Stimulated activated CD4-positive, alpha-beta T cell treated with anti-CD3 and anti-CD28 coated beads, TNF-alpha, amount 100 ng/mL, for 24 hours (primary cell): ENCODE data around the gene WASHC3.
"Not testable (repeated sequence)": the region's sequence is repeated elsewhere in the genome, so short reads cannot be mapped to it uniquely, and the experiment has no call there.

Source experiments
- DNase-seq, 3 experiments: peaks; one replicate each; pipeline ENCODE4 v3.0.0-alpha.2; 2020; ENCODE audit warnings: low read depth in 3 of 3

WASHC3 gene, protein sequence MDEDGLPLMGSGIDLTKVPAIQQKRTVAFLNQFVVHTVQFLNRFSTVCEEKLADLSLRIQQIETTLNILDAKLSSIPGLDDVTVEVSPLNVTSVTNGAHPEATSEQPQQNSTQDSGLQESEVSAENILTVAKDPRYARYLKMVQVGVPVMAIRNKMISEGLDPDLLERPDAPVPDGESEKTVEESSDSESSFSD

GRCh38 chr12:102061560-102062418 lies at the start of gene WASHC3:
WASHC3 (minus strand) TSS chr12:102061991; CDS start chr12:102061962, 29 bp downstream.
- DNase-seq: peak; percentile 91 to 94 (median 94)

DNA sequence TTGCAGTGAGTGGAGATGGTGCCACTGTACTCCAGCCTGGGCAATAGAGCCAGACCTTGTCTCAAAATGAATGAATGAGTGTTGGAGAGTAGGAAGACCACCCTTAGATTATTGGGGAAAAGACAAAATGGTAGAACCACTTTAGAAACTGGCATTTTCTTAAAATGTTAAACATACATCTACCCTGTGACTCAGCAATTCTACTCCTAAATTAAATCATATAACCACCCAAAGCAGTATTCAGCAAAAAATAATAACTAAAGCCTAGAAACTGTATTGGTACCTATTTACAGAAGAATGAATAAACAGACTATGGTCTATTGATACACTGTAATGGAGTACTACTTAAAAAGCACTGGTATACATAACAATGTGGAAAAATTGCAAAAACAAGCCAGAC lies 49.0 kb upstream of the WASHC3 start:
- DNase-seq: no peak

GRCh38 chr12:102107970-102108369 lies 46.2 kb upstream of the WASHC3 start:
- no peak for DNase-seq

DNA sequence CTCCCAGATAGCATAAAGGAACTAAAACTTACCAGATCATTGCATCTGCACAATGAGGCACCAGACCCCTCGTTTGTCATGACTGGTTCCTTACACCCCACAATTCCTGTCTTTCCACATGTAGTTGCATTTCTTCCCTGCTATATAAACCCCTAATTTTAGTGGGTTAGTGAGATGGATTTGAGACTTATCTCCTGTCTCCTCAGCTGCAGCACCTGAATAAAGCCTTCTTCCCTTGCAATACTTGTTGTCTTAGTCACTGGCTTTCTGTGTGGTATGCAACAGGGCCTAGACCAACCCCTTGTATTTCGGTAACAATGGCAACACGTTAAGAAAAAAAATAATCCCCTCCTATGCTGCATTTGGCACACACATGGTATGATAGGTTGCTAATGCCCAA lies 45.1 kb upstream of the WASHC3 start:
- no peak for DNase-seq

DNA sequence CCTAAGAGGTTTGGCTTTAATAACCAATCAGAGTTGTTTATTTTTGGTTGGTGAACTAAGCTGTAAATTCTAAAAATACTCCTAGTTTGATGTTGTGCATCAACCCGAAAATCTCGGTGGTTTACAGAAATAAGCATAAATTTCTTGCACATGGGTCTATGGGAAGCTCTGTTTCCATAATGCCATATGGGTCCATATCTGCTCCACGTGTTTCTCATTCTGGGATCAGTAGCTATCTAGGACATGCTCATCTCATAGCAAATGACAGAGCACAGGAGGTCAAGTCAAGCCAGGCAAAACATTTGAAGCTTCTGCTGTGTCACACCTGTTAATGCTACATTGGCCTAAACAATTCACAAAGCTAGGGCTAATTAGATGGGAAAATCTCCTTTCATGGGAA lies 35.1 kb upstream of the WASHC3 start:
- DNase-seq: no peak

GRCh38 chr12:102095677-102096263 lies 34.0 kb upstream of the WASHC3 start:
- no peak for DNase-seq

DNA sequence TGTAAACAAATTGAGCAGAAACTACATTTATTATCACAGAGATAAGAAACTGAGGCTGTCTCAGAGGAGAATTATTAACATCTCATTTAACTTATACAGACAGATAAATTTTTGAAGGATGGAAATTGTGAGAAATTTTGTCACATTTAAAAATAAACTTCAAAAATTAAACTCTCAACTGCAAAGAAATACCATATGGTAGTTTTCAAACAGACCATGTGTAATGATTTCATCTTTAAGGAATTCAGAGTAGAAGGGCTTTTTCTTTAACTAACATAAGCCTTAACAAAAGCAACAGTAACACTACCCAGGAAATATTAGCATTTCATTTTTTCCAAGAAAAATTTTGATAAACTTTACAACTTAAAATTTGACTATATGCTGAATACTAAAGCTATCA lies 31.5 kb upstream of the WASHC3 start:
- no peak for DNase-seq

GRCh38 chr12:102089228-102089835 lies 27.5 kb upstream of the WASHC3 start:
- not testable (repeated sequence) for DNase-seq

- DNase-seq: no peak
Measured at GRCh38 chr12:102080842-102081241, 19.1 kb upstream of the WASHC3 start.

GRCh38 chr12:102072092-102072491 lies 10.3 kb upstream of the WASHC3 start:
- not testable (repeated sequence) for DNase-seq

DNA sequence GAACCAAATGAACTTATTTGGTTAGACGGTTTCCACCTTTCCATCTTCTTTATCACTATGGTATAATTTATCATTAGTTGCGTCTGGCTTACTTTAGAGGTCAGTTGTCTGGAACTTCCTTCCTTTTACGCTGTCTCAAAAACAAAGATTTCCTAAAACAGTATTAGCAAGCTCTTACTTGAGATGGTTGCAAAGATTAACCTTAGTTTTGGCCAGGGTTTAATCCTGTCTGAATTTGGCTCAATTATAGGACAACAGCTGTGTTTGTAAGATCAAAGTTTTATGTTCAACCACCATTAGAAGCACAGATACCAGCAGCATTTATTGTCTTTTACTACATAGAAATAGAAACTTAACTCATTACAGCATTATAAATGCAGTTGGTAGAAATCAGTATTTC lies 7.9 kb upstream of the WASHC3 start:
- no peak for DNase-seq

DNA sequence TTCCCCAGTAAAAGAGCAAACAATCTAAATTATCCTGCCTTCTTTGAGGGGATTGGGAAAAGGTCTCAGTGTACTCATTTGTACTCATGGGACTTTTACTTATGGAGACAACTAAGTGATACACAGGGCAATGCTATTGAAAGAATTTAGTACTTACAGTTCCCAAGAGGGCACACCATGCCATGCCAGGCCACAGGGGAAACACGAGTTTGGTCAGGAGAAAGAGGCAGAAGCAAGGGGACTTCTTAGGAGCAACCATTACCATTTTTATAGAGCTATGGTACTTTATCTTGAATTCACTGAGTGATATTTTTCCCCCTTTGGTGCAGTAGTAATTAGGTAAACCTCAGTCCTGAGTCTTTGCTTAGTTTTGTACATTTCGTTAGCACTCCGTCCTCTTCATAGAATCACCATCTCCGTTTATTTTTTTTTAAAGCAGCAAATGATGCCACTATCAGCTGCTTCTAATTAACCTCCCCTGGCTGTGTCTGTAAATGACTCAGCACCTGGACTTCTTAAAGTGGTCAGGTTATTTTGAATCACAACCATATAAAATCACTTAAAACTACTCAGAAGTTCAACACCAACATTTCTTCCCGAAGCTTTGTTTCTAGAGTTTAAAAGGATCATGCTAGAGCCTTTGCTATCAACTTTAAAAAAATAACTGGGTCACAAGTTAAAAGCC lies 5.9 kb upstream of the WASHC3 start:
- DNase-seq: no peak

DNA sequence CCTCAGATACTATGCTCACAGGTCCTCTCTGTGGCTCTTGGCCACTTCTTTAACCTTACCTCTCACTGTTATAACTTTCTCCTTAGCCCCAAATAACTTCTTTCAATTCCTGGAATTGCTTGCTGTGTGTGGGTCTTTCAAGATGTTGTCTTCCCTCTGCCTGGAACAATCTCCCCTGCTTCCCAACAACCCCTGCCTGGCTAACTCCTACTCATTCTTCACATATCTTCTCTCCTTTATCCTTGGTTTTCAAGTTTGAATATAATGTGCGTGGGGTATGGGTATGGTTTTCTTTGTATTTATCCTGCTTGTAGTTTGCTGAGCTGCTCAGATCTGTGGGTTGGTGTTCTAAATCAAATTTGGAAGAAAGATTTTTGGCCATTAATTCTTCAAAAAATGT lies 2.7 kb upstream of the WASHC3 start:
- DNase-seq: no peak

DNA sequence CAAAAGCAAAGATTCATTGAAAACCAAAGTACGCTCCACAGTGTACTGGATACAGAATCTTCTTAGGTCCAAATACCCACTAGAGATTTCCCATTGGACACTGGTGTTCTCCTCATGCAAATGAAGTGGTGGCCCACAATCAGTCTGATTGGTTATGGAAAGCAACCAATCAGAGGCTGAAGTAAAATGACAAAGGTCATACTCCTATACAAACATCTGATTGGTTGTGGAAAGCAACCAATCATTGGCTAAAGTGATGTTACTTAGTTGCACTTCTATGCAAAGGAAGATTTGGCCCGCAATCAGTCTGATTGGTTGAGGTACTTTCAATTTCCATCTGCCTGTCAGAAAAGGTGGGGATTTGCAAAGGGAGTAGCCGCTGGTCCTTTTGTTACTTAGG lies 1.3 kb upstream of the WASHC3 start:
- DNase-seq: no peak

DNA sequence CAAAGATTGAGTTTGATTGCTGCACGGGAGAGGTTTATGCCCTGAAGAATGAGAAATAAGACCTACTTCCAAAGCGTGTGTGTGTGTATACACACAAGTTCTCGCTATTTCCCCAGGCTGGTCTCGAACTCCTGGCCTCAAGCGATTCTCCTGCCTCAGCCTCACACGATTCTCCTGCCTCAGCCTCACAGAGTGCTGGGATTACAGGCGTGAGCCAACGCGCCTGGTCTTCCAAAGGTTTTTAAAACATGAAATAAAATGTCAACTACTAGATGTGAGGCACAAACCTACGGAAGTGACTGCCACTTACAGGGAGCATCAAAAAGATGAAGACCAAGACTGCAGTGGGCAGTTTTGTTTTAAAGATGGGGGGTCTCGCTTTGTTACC lies 622 bp upstream of the WASHC3 start:
- no peak for DNase-seq

DNA sequence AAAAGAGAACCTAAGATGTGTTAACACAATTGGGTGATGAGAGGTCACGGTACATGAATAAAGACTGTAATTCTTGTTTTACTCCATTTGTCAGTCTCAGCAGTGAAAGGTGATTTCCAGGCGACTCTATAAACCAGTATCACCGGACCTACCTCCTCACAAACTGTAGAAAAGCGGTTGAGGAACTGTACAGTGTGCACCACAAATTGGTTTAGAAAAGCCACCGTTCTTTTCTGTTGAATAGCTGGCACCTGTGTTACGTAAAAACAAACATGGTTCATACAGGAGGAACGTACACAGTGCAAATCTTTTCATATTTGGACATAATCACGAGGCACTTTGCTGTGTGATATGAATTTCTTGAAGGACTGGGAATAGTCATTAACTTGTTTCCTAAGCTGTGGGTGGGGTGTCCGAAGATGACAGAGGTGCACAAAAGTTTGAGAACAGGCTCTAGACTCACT lies 663 bp downstream of the WASHC3 start:
- DNase-seq: no peak

- no peak for DNase-seq
Measured at GRCh38 chr12:102059343-102059742, 2.4 kb downstream of the WASHC3 start.

GRCh38 chr12:102054345-102054744 lies 7.4 kb downstream of the WASHC3 start:
- DNase-seq: no peak

DNA sequence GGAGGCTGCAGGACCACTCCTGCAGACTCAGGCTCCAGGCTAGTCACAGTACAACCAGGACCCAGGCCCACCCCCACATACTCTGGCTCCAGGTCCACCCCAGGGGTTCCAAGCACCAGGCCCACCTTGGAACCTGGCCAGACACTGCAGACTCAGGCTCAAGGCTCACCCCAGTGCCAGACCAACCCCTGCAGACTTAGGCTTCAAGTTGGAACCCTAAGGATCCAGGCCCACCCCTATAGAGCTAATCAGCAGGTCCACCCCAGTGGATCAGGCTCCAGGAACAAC lies 8.8 kb downstream of the WASHC3 start:
- no peak for DNase-seq

GRCh38 chr12:102052192-102053061 lies 9.4 kb downstream of the WASHC3 start:
- no peak for DNase-seq

- no peak for DNase-seq
Measured at GRCh38 chr12:102051431-102051965, 10.3 kb downstream of the WASHC3 start.
